ENCODE data around the gene PAFAH1B1.

PAFAH1B1 gene

DNA sequence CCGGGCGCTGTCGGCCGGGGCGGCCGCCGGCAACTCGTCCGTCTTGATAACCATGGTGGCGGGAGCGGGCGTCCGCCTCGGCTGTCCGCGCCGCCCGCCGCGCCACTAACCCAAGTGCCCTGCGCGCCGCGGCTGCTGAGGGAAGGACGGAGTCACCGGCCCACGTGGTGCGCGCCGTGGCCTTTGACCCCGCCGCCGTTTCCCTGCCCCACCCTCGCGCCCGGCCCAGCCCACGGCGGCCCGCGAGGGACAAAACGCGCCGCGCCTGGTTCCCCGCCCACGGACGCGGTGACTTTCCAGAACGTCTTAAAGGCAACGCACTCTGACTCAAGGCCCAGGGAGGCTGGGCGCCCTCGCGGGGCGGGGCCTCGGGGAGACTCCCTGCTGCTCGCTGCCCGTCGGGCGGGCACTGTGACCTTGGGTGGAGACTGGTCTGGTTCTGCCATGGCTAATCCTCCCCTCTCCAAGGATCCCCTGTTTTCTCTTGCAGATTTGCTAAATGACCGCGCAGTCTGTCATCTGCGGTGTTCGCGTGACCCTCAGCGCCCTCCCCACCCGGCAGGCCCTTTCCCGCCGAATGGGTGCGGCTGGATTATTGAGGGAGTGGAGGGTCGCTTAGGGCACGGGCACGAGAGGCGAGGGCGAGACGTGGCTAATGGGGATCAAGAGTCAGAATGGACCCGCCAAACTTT, 118.3 kb downstream of the PAFAH1B1 start, which contains the start of gene CLUH:
Gene CLUH (minus strand): TSS at position 157 of the 692 bp plus-strand sequence. CDS start 103 bp downstream, at position 54.
- H3K36me3 Mint-ChIP-seq (ENCODE audit: low read depth): peaks cover 5% of the 10 kb centered on the region
- H3K9me3 Mint-ChIP-seq: no peaks in the 10 kb centered on the region
- H3K27me3 Mint-ChIP-seq (ENCODE audit: low read depth): no peaks in the 10 kb centered on the region
- peaks cover 27% of the 10 kb centered on the region for H3K4me1 Mint-ChIP-seq (ENCODE audit: low read depth)
- peak within 1 kb of the TSS; percentile 88 for H3K27ac Mint-ChIP-seq
- peak; percentile 99 for DNase-seq (ENCODE audit: low spot score)
- H3K4me3 Mint-ChIP-seq: peak within 1 kb of the TSS; percentile 93

DNA sequence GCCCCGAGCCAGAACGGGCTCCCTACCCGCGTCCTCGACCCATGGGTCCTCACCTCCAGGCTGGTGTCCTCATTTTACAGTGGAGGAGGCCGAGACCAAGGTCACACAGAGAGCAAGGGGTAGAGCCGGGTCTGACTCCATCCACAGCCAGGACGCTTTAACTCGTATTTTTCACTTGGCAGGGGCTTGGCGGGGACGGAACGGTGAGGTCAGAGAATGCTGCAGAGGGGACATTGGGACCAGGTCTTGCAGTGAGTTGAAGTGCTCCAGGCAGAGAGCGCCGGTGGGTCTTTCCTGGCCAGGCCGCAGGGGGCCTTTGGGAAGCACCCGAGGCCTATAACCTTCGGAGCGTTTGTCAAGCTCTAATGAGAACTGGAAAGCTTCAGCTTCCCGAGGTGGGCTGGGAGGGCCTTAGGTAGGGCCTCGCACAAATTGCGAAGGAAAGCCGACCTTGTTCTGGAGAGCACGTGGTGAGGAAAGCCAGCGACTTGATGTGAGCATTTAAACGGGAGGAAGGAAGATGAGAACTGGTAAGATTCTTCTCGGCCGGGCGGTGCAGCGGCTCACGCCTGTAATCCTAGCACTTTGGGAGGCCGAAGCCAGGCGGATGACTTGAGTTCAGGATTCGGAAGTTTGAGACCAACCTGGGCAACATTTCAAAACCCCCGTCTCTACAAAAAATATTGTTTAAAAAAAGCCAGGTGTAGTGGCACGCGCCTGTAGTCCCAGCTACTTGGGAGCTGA, 119.0 kb downstream of the PAFAH1B1 start:
- H3K27ac Mint-ChIP-seq: peak overlapping the region; percentile 88
- H3K36me3 Mint-ChIP-seq (ENCODE audit: low read depth): peaks cover 5% of the 10 kb centered on the region
- no peak for DNase-seq (ENCODE audit: low spot score)
- H3K4me1 Mint-ChIP-seq (ENCODE audit: low read depth): peaks cover 27% of the 10 kb centered on the region
- no peaks in the 10 kb centered on the region for H3K27me3 Mint-ChIP-seq (ENCODE audit: low read depth)
- peak overlapping the region; percentile 93 for H3K4me3 Mint-ChIP-seq
- H3K9me3 Mint-ChIP-seq: no peaks in the 10 kb centered on the region

DNA sequence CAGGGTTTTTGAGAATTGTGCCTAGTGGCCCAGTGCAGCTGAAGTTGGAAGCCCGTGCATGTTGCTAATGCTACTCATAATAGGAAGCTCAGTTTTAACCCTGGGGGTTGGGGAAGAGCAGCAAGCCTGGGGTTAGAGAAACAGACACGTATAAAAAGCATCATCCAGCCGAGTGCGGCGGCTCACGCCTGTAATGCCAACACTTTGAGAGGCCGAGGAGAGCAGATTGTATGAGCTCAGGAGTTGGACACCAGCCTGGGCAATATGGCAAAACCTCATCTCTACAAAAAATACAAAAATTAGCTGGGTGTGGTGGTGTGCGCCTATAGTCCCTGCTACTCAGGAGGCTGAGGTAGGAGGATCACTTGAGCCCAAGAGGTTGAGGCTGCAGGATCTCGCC, 120.4 kb downstream of the PAFAH1B1 start:
- H3K4me3 Mint-ChIP-seq: peak overlapping the region; percentile 30
- peaks cover 5% of the 10 kb centered on the region for H3K36me3 Mint-ChIP-seq (ENCODE audit: low read depth)
- H3K27ac Mint-ChIP-seq: no peak overlapping the region
- no peaks in the 10 kb centered on the region for H3K27me3 Mint-ChIP-seq (ENCODE audit: low read depth)
- H3K4me1 Mint-ChIP-seq (ENCODE audit: low read depth): peaks cover 26% of the 10 kb centered on the region
- H3K9me3 Mint-ChIP-seq: no peaks in the 10 kb centered on the region
- no peak for DNase-seq (ENCODE audit: low spot score)

DNA sequence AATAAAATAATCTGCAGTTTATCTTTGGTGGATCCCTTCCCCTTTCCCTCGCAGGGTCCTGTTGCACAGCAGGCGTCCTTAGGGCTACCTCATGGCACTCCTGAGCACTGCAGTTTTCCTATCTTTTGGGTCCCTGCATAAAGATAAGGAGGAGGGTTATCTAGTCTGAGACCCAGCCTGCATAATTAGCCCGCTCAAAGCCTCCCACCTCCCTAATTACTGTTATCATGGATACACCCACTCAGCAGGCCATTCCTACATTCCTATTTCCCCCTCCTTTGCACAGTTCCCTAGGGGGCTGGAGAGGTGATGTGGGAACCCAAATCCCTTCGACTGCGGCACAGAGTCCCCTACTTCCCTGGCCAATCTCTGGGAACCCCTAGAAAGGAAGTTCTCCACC, 123.2 kb downstream of the PAFAH1B1 start:
- H3K36me3 Mint-ChIP-seq (ENCODE audit: low read depth): peaks cover 5% of the 10 kb centered on the region
- no peaks in the 10 kb centered on the region for H3K9me3 Mint-ChIP-seq
- no peak for DNase-seq (ENCODE audit: low spot score)
- H3K27ac Mint-ChIP-seq: no peak overlapping the region
- peaks cover under 1% of the 10 kb centered on the region for H3K27me3 Mint-ChIP-seq (ENCODE audit: low read depth)
- no peak overlapping the region for H3K4me3 Mint-ChIP-seq
- H3K4me1 Mint-ChIP-seq (ENCODE audit: low read depth): peaks cover 10% of the 10 kb centered on the region

DNA sequence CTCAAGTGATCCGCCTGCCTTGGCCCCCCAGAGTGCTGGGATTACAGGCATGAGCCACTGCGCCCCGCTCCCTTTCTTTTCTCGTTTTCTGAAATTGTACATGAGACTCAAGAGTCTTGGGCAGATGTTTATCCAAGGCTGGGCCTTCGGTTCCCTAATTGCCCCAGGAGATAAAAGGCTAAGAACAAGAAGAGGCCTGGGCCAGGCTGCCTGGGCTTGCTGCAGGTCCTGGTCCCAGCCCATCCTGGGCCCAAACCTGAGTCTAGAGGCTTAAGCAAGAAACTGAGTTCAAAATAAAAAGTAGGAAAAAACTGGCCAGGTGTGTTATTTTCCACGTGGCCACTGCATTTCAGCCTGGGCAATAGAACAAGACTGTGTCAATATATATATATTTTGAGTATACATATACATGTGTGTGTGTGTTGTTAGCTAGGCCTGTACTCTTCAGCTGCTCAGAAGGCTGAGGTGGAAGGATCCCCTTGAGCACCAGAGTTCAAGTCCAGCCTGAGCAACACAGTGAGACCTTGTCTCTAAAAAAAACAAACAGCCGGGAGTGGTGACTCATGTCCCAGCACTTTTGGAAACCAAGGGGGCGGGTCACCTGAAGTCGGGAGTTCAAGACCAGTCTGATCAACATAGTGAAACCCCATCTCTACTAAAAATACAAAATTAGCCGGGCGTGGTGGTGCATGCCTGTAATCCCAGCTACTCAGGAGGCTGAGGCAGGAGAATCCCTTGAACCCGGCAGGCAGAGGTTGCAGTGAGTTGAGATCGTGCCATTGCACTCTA, 124.9 kb downstream of the PAFAH1B1 start:
- Mint-ChIP-seq H3K36me3 (ENCODE audit: low read depth) (no peaks in the 10 kb centered on the region), H3K27me3 (ENCODE audit: low read depth) (peaks cover 3% of the 10 kb centered on the region), H3K4me1 (ENCODE audit: low read depth) (peaks cover 4% of the 10 kb centered on the region), H3K27ac (no peak overlapping the region), H3K9me3 (no peaks in the 10 kb centered on the region), H3K4me3 (no peak overlapping the region)
- no peak for DNase-seq (ENCODE audit: low spot score)

DNA sequence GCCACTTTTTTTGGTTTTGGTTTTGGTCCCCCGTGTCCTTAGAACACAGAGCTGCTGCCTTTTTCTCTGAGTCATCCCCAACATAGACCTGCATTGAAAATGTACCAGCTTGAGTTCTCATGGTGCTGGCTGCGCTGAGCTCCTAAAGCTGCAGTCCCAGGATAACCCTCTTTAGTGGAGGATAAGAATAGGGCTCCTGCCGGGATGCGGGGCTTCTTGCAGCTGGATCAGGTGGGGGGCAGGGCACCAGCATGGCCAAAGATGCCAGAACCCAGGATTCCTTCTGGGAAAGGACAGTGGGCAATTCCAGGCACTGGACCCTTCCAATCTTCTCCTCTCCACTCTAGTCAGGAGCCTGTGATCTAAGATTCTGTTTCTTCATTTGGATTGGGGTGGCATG, 126.4 kb downstream of the PAFAH1B1 start:
- DNase-seq (ENCODE audit: low spot score): no peak
- no peaks in the 10 kb centered on the region for H3K4me1 Mint-ChIP-seq (ENCODE audit: low read depth)
- H3K9me3 Mint-ChIP-seq: no peaks in the 10 kb centered on the region
- no peak overlapping the region for H3K4me3 Mint-ChIP-seq
- H3K27ac Mint-ChIP-seq: no peak overlapping the region
- no peaks in the 10 kb centered on the region for H3K36me3 Mint-ChIP-seq (ENCODE audit: low read depth)
- peaks cover 7% of the 10 kb centered on the region for H3K27me3 Mint-ChIP-seq (ENCODE audit: low read depth)

DNA sequence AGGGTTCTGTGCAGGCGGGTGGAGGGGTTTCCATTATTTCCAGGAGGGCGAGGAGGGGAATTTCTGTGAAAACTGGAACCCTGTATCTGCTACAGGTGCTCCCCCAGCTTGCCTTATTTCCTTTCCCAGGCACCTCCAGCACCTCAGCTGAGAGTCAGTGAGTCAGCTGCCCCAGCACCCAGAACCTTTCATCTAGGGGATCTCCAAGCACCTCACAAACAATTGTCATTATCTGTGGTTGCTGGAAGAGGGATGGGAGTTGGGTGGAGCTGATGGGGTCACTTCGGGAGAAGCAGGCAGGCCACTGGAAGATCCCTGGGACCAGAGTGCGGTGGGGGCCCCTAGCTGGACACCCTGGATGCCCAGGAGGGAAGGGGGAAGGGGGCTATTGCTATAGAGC, 128.1 kb downstream of the PAFAH1B1 start:
- Mint-ChIP-seq H3K36me3 (ENCODE audit: low read depth) (no peaks in the 10 kb centered on the region), H3K4me3 (no peak overlapping the region), H3K27ac (no peak overlapping the region), H3K9me3 (no peaks in the 10 kb centered on the region), H3K27me3 (ENCODE audit: low read depth) (peaks cover 12% of the 10 kb centered on the region), H3K4me1 (ENCODE audit: low read depth) (no peaks in the 10 kb centered on the region)
- no peak for DNase-seq (ENCODE audit: low spot score)

DNA sequence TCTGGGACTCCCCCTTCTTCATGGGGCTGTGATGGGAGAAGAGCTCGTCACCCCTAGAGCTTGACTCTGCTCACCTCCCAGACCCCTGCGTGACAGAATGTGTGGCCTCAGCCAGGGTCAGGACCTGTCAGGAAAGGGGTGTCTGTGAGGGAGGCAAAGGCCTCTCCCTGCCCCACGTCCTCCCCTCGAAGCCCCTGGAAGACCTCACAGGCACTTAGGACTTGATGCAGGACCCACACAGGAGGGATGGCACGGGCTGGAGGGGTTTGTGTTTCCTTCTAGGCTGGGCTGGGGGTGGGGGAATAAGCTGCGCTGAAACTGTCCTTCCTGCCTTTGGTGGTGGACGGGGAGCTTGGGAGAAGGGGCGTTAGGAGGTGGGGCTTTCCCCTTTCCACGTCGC, 129.2 kb downstream of the PAFAH1B1 start:
- DNase-seq (ENCODE audit: low spot score): no peak
- no peaks in the 10 kb centered on the region for H3K4me1 Mint-ChIP-seq (ENCODE audit: low read depth)
- H3K27me3 Mint-ChIP-seq (ENCODE audit: low read depth): peaks cover 14% of the 10 kb centered on the region
- no peak overlapping the region for H3K27ac Mint-ChIP-seq
- no peaks in the 10 kb centered on the region for H3K9me3 Mint-ChIP-seq
- no peaks in the 10 kb centered on the region for H3K36me3 Mint-ChIP-seq (ENCODE audit: low read depth)
- H3K4me3 Mint-ChIP-seq: no peak overlapping the region

DNA sequence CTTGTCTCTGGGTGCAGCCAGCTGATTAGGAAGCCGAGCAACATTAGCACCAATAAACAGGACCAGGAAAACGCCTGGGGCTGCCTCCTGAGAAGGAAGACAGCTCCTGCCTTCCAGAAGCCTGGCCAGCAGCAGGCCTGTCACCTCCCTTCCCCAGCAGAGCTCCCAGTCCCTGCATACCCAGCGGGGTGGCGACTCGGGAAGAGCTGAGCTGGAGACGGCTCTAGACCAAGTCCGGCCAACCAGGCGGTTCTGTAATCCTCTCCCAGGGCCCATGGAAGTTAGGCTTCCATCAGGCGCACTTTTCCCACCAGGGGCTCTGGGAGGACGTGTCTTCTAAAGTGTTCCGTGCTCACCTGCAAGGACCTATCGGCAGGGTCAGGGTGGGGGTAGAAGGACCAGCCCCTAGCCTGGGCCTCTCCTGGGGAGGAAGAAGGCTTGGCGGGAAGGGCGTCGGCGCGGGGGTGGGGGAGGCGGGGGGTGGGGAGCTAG, 130.1 kb downstream of the PAFAH1B1 start:
- H3K36me3 Mint-ChIP-seq (ENCODE audit: low read depth): no peaks in the 10 kb centered on the region
- peaks cover 14% of the 10 kb centered on the region for H3K27me3 Mint-ChIP-seq (ENCODE audit: low read depth)
- DNase-seq (ENCODE audit: low spot score): no peak
- H3K27ac Mint-ChIP-seq: no peak overlapping the region
- H3K4me1 Mint-ChIP-seq (ENCODE audit: low read depth): no peaks in the 10 kb centered on the region
- H3K9me3 Mint-ChIP-seq: no peaks in the 10 kb centered on the region
- H3K4me3 Mint-ChIP-seq: peak overlapping the region; percentile 34

DNA sequence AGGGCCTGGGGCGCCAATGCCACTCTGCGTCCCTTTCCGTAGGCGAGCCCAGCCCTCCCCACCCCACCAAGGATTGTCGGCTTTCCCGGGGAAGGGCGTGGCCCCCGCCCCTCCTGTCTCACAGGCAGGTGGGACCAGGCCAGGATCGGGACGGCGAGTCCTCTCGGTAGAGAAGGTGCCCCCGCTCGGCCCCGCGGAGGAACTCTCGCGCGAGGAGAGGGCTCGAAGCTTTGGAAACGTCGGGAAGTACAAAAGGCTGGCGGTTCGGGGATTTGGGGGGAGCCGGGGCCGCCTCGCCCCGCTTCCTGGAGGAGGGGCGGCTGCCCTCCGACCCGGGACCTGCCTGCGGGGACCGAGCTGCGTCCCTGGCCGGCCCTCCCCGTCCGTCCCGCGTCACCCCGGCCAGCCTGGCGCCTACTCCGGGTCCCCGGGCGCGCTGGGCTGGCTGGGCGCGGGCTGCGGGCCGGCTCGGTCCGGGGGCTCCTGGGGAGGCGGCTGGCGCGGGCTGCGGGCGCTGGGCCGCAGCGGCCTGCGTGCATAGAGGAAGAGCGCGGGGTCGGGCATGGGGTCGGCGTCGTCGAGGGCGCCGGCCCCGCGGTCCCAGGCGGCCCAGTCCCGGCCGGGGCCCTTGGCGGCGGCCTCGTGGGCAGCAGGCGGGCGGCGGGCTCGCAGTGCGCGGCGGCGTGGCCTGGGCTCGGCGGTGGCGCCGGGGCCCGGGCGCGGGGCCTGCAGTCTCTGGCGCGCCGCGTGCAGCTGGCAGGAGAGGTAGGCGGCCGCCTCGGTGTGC, 130.7 kb downstream of the PAFAH1B1 start:
- no peaks in the 10 kb centered on the region for H3K9me3 Mint-ChIP-seq
- H3K36me3 Mint-ChIP-seq (ENCODE audit: low read depth): no peaks in the 10 kb centered on the region
- DNase-seq (ENCODE audit: low spot score): no peak
- H3K27ac Mint-ChIP-seq: no peak overlapping the region
- H3K27me3 Mint-ChIP-seq (ENCODE audit: low read depth): peaks cover 14% of the 10 kb centered on the region
- H3K4me3 Mint-ChIP-seq: peak overlapping the region; percentile 21
- no peaks in the 10 kb centered on the region for H3K4me1 Mint-ChIP-seq (ENCODE audit: low read depth)

DNA sequence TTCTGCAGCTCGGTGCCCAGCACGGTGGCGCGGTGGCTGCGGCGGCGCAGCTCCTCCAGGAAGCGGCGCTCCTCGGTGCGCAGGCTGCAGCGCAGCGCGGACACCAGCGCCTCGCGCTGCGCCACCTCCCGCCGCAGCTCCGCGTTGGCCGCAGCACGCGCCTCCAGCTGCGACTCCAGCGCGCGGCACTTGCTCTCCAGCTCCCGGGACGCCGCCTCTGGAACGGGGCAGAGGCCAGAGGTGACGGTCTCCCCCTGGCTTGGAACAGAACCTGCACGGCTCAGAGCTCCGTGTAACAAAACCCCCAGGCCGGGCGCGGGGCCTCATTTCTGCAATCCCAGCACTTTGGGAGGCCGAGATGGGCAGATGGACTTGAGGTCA, 131.3 kb downstream of the PAFAH1B1 start:
- H3K9me3 Mint-ChIP-seq: no peaks in the 10 kb centered on the region
- peak; percentile 37 for DNase-seq (ENCODE audit: low spot score)
- H3K4me3 Mint-ChIP-seq: no peak overlapping the region

DNA sequence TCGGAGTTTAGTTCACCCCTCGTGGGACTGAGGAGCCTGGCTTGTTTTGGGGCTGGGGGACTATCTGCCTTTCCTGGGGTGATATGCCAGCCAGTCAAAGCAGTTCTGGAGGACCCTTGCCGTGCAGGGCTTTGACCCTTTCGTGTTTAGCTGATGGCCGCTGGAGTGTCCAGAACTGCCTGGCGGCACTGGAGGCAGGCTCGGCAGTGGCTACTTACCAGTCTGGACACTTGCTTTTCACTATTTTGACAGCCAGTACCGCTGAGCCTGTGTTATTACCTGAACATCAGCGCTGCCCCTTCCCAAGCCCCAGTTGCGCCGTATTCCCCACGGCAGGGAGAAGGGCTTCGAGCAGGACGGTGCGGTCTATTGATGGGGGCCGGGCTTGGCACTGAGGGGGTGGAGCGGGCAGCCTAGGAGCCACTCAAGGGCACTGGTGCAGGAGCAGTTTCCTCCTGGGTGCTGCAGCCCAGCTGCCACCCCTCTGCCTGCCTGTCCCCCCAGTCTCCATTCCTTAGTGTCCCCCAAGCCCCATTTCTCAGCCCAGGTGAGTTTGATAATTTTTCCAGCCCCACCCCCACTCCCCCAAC, 137.4 kb downstream of the PAFAH1B1 start:
- DNase-seq (ENCODE audit: low spot score): no peak
- Mint-ChIP-seq H3K9me3 (no peaks in the 10 kb centered on the region), H3K4me3 (no peak overlapping the region), H3K4me1 (ENCODE audit: low read depth) (no peaks in the 10 kb centered on the region), H3K36me3 (ENCODE audit: low read depth) (no peaks in the 10 kb centered on the region), H3K27ac (no peak overlapping the region), H3K27me3 (ENCODE audit: low read depth) (peaks cover 6% of the 10 kb centered on the region)

More for the DNA sequence above, 131.3 kb downstream of the PAFAH1B1 start:
- H3K36me3 Mint-ChIP-seq (ENCODE audit: low read depth): no peaks in the 10 kb centered on the region
- no peak overlapping the region for H3K27ac Mint-ChIP-seq
- H3K4me1 Mint-ChIP-seq (ENCODE audit: low read depth): no peaks in the 10 kb centered on the region
- H3K27me3 Mint-ChIP-seq (ENCODE audit: low read depth): peaks cover 14% of the 10 kb centered on the region

DNA sequence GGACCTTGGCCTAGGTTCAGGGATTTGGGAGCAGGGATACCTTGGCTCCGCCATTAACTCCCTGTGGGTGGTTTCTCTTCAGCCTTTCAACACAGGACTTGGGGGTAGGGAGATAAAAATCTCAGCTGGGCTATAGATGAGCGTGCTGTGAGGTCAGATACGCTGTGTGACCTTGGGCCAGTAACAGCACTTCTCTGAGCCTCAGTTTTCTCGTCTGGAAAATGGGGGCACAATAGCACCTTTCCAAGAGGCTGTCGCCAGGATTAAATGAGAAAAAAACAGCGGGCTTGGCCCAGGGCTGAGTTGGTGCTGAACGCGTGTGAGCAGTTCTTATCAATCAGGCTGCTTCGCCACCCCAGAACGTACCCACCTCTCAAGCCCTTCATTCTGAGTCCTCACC, 138.4 kb downstream of the PAFAH1B1 start:
- H3K36me3 Mint-ChIP-seq (ENCODE audit: low read depth): no peaks in the 10 kb centered on the region

More for the DNA sequence above, 138.4 kb downstream of the PAFAH1B1 start:
- no peak overlapping the region for H3K27ac Mint-ChIP-seq
- peaks cover 6% of the 10 kb centered on the region for H3K27me3 Mint-ChIP-seq (ENCODE audit: low read depth)
- DNase-seq (ENCODE audit: low spot score): no peak
- H3K4me3 Mint-ChIP-seq: no peak overlapping the region
- no peaks in the 10 kb centered on the region for H3K9me3 Mint-ChIP-seq
- H3K4me1 Mint-ChIP-seq (ENCODE audit: low read depth): no peaks in the 10 kb centered on the region
